ENCODE results near the gene ATP10A. TPM values are rescaled to one million over a fixed set of nuclear protein-coding genes. Genes with fewer than 3 reads are reported as not detected.

ATP10A gene
- total and polyA plus RNA-seq, 9 of the 15 experiments (the other 6 are each of a cell fraction or from before 2014, with no cell fraction given), result 0.09 TPM; not detected in 8

DNA sequence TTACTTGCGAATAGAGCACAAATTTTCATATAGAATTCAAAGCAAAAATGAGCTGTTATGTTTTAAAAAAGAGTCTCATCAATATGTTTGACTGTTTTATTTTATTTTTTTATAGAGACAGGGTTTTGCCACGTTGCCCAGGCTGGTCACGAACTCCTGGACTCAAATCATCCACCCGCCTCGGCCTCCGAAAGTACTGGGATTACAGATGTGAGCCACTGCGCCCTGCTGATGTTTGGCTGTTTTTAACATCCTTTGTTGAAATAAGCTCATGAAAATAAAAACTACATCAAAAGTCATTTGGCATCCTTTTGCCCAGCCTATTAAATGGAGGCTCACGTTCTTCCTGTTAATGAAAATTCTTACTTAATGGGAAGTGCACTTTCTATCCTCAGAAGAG lies 154.7 kb downstream of the ATP10A start:
- H2AFZ ChIP-seq (ENCODE audit: low read depth, low read length), result no peak overlapping the region
- no peak overlapping the region for H3K27ac ChIP-seq (ENCODE audit: extremely low read depth, low read depth, low read length)
- no peak overlapping the region for H3K4me3 ChIP-seq
- no peak overlapping the region for H3K9ac ChIP-seq (ENCODE audit: insufficient read depth in 1 of 2, low read depth in 2 of 2, low read length in 2 of 2)
- FAIRE-seq, result no peak
- in situ Hi-C loops (cut with MboI) (no loop called here), intact Hi-C loops (cut with micrococcal nuclease) (no loop called here)
- no peak overlapping the region for H3K4me2 ChIP-seq (ENCODE audit: insufficient read depth, low read length)
- TF ChIP-seq, protein P1, sequence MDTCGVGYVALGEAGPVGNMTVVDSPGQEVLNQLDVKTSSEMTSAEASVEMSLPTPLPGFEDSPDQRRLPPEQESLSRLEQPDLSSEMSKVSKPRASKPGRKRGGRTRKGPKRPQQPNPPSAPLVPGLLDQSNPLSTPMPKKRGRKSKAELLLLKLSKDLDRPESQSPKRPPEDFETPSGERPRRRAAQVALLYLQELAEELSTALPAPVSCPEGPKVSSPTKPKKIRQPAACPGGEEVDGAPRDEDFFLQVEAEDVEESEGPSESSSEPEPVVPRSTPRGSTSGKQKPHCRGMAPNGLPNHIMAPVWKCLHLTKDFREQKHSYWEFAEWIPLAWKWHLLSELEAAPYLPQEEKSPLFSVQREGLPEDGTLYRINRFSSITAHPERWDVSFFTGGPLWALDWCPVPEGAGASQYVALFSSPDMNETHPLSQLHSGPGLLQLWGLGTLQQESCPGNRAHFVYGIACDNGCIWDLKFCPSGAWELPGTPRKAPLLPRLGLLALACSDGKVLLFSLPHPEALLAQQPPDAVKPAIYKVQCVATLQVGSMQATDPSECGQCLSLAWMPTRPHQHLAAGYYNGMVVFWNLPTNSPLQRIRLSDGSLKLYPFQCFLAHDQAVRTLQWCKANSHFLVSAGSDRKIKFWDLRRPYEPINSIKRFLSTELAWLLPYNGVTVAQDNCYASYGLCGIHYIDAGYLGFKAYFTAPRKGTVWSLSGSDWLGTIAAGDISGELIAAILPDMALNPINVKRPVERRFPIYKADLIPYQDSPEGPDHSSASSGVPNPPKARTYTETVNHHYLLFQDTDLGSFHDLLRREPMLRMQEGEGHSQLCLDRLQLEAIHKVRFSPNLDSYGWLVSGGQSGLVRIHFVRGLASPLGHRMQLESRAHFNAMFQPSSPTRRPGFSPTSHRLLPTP (IDR thresholded peaks at IDR 0.05; ENCODE audit: borderline replicate concordance, extremely low read depth, insufficient read length), result no peak
- no peak for TF ChIP-seq ZKSCAN1 (IDR thresholded peaks at IDR 0.05; ENCODE audit: low read depth, low read length)
- POLR2A ChIA-PET, result no interaction called here
- H4K20me1 ChIP-seq (replicated peaks; ENCODE audit: control insufficient read depth, insufficient read depth, low read length), result 0 out of 2 replicates have a peak, but pooled peaks cover 4% of the 10 kb centered on the region
- DNase-seq (ENCODE audit: extremely low read depth in 1 of 4, low spot score in 3 of 4), result no peak
- no peaks in the 10 kb centered on the region for H3K79me2 ChIP-seq (ENCODE audit: control insufficient read depth, insufficient read depth, low read length)
- CTCF ChIA-PET (ENCODE audit: low intra/inter-chr PET ratio), result no interaction called here
- no TSS peak for BruUV-seq (replicated peaks)
- ATAC-seq, result no peak
- 3% methylated on average over 6 of the region's 8 CpGs for WGBS (ENCODE audit: insufficient coverage, low coverage, missing lambda C conversion rate)
- H3K9me3 ChIP-seq (replicated peaks; ENCODE audit: control insufficient read depth, insufficient read depth, low read depth, low read length), result no peaks in the 10 kb centered on the region
- H3K27me3 ChIP-seq (ENCODE audit: control insufficient read depth in 2 of 2, insufficient read depth in 2 of 2, low read length in 2 of 2), result peaks cover 0 to 49% of the 10 kb centered on the region in 2 experiments; a peak in 4 of 5 replicates
- no peaks in the 10 kb centered on the region for H3K36me3 ChIP-seq (ENCODE audit: control insufficient read depth, insufficient read depth, low read length)
- no peaks in the 10 kb centered on the region for H3K4me1 ChIP-seq (replicated peaks in 1 of 2; ENCODE audit: control insufficient read depth in 2 of 2, insufficient read depth in 2 of 2, low read length in 2 of 2)
- H3K9me1 ChIP-seq (ENCODE audit: control insufficient read depth, insufficient read depth, low read length), result no peaks in the 10 kb centered on the region
